ENCODE results near the gene PTTG1IP2.

The PTTG1IP2 gene

DNA sequence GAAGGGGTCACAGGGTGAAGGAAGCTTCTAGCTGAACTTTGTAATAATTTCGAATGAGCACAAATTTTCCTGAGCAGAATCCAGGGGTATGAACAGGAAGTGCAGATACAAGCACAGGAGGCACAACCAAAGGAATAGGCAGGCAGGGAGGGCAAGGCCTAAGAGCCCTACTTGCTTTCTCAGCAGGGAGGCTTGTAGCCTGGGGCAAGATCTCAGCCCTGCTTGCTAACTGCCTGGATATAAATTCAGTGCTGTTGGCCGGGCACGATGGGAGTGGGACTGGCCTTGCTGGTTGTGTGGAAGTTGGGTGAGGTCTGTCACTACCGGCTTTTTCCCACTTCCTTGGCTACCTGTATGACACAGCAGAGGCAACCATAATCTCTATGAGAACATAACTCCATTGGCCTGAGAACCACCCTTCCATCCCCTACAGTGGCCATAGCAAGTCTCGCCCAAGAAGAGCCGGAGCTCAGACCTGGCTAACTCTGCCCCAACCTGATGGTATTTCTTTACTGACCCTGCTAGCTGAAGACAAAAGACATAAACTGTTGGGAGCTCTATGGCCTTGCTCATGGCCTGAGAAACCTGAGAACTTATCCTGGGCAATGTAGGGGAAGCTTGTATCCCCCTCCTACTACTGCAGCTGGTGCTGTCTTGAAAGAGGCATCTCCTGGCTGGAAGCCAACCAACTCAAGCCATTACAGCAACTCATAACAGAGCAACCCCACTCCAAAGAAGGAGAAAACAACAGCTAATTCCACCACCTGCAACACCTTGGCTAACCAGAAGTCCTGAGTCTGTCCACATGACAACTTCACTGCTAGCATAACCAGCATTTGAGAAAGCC is 38.6 kb upstream of the PTTG1IP2 start (continued):
- TF ChIP-seq ZNF335 (tag by site-specific recombination; conservative IDR thresholded peaks at IDR 0.05) (no peak), EGR2 (tag by site-specific recombination; IDR thresholded peaks at IDR 0.05; ENCODE audit: low read depth) (no peak), ZNF623 (tag by site-specific recombination; IDR thresholded peaks at IDR 0.05) (no peak), ZNF426 (tag by site-specific recombination; IDR thresholded peaks at IDR 0.05) (no peak)

DNA sequence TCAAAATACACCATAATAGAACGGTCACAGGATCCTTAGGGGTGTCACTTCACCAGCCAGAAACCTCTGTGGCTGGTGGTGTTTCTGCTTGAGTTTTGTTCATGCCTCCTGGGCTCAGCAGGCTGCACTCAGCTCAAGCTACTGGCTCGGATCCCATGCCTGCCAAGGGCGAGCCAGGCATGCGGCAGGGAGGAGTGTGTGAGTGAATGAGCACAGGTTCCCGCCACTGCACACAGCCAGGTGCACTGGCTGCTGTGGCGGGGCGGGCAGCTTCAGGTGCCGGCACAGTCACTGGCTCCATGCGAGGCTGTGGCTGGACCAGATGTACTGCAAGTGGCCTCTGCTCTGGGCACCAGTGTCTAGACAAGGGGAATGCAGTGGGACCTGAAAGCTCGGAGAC is 36.7 kb upstream of the PTTG1IP2 start:
- Histone ChIP-seq H3K9me3 (ENCODE audit: control insufficient read depth, insufficient read depth, low read depth, low read length) (no peaks in the 10 kb centered on the region), H3K27ac (ENCODE audit: extremely low read depth, low read depth, low read length) (no peak overlapping the region), H3K36me3 (ENCODE audit: control insufficient read depth in 2 of 2, insufficient read depth in 1 of 2, low read length in 2 of 2) (no peaks in the 10 kb centered on the region), H3K4me1 (ENCODE audit: control insufficient read depth, insufficient read depth, low read length) (no peaks in the 10 kb centered on the region), H3K4me3 (ENCODE audit: low read depth, low read length) (no peak overlapping the region)
- TF ChIP-seq HOXD13 (CRISPR knock-in tag; IDR thresholded peaks at IDR 0.05; ENCODE audit: borderline replicate concordance) (no peak), ZNF585B (tag by site-specific recombination; IDR thresholded peaks at IDR 0.05) (no peak), ZNF221 (tag by site-specific recombination; IDR thresholded peaks at IDR 0.05; ENCODE audit: borderline replicate concordance) (no peak), EGR2 (tag by site-specific recombination; IDR thresholded peaks at IDR 0.05; ENCODE audit: low read depth) (no peak), ZEB2 (tag by site-specific recombination; IDR thresholded peaks at IDR 0.05) (no peak), ZNF664 (tag by site-specific recombination; IDR thresholded peaks at IDR 0.05) (no peak), MYNN (tag by site-specific recombination; IDR thresholded peaks at IDR 0.05; ENCODE audit: borderline replicate concordance) (no peak), ZBTB20 (tag by site-specific recombination; IDR thresholded peaks at IDR 0.05) (no peak), KLF7 (tag by site-specific recombination; IDR thresholded peaks at IDR 0.05; ENCODE audit: borderline replicate concordance) (no peak), SCRT1 (tag by site-specific recombination; IDR thresholded peaks at IDR 0.05; ENCODE audit: borderline replicate concordance) (no peak), ZNF18 (tag by site-specific recombination; IDR thresholded peaks at IDR 0.05) (no peak), KLF9 (tag by site-specific recombination; IDR thresholded peaks at IDR 0.05; ENCODE audit: low read depth) (no peak), ZNF768 (tag by site-specific recombination; IDR thresholded peaks at IDR 0.05) (no peak), PRDM6 (tag by site-specific recombination; IDR thresholded peaks at IDR 0.05) (no peak), ZNF76 (tag by site-specific recombination; IDR thresholded peaks at IDR 0.05; ENCODE audit: borderline replicate concordance, low read depth) (no peak)
- TF ChIP-seq, protein P1, sequence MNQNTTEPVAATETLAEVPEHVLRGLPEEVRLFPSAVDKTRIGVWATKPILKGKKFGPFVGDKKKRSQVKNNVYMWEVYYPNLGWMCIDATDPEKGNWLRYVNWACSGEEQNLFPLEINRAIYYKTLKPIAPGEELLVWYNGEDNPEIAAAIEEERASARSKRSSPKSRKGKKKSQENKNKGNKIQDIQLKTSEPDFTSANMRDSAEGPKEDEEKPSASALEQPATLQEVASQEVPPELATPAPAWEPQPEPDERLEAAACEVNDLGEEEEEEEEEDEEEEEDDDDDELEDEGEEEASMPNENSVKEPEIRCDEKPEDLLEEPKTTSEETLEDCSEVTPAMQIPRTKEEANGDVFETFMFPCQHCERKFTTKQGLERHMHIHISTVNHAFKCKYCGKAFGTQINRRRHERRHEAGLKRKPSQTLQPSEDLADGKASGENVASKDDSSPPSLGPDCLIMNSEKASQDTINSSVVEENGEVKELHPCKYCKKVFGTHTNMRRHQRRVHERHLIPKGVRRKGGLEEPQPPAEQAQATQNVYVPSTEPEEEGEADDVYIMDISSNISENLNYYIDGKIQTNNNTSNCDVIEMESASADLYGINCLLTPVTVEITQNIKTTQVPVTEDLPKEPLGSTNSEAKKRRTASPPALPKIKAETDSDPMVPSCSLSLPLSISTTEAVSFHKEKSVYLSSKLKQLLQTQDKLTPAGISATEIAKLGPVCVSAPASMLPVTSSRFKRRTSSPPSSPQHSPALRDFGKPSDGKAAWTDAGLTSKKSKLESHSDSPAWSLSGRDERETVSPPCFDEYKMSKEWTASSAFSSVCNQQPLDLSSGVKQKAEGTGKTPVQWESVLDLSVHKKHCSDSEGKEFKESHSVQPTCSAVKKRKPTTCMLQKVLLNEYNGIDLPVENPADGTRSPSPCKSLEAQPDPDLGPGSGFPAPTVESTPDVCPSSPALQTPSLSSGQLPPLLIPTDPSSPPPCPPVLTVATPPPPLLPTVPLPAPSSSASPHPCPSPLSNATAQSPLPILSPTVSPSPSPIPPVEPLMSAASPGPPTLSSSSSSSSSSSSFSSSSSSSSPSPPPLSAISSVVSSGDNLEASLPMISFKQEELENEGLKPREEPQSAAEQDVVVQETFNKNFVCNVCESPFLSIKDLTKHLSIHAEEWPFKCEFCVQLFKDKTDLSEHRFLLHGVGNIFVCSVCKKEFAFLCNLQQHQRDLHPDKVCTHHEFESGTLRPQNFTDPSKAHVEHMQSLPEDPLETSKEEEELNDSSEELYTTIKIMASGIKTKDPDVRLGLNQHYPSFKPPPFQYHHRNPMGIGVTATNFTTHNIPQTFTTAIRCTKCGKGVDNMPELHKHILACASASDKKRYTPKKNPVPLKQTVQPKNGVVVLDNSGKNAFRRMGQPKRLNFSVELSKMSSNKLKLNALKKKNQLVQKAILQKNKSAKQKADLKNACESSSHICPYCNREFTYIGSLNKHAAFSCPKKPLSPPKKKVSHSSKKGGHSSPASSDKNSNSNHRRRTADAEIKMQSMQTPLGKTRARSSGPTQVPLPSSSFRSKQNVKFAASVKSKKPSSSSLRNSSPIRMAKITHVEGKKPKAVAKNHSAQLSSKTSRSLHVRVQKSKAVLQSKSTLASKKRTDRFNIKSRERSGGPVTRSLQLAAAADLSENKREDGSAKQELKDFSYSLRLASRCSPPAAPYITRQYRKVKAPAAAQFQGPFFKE (tag by site-specific recombination; IDR thresholded peaks at IDR 0.05; ENCODE audit: borderline replicate concordance): no peak
- TF ChIP-seq, protein P2, sequence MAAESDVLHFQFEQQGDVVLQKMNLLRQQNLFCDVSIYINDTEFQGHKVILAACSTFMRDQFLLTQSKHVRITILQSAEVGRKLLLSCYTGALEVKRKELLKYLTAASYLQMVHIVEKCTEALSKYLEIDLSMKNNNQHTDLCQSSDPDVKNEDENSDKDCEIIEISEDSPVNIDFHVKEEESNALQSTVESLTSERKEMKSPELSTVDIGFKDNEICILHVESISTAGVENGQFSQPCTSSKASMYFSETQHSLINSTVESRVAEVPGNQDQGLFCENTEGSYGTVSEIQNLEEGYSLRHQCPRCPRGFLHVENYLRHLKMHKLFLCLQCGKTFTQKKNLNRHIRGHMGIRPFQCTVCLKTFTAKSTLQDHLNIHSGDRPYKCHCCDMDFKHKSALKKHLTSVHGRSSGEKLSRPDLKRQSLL (tag by site-specific recombination; IDR thresholded peaks at IDR 0.05): no peak
- ChIA-PET CTCF (interaction anchor here (1.5 to 2.2 kb wide), 2 partner anchors 22 to 196 kb away, joined by 5 to 6 read pairs; no protein-coding TSS in a partner anchor), POLR2A (no interaction called here)

All from HEK293 (cell line).